ENCODE results near the gene BPIFB6.

Gene BPIFB6

GRCh38 chr20:33071198-33071597 lies 39.8 kb downstream of the BPIFB6 start (continued):
- no peak for TF ChIP-seq ZNF518A (tag by site-specific recombination; conservative IDR thresholded peaks at IDR 0.05; ENCODE audit: low read depth)
- TF ChIP-seq KLF16 (tag by site-specific recombination; IDR thresholded peaks at IDR 0.05) = no peak
- no peak for TF ChIP-seq ZNF324 (tag by site-specific recombination; IDR thresholded peaks at IDR 0.05)
- no peak for TF ChIP-seq ZNF843 (tag by site-specific recombination; IDR thresholded peaks at IDR 0.05)
- TF ChIP-seq ZFP69B (tag by site-specific recombination; IDR thresholded peaks at IDR 0.05) = no peak
- no peak for TF ChIP-seq BCL6B (tag by site-specific recombination; IDR thresholded peaks at IDR 0.05)
- TF ChIP-seq KLF10 (tag by site-specific recombination; IDR thresholded peaks at IDR 0.05) = no peak
- no peak for TF ChIP-seq ZEB2 (tag by site-specific recombination; IDR thresholded peaks at IDR 0.05)
- TF ChIP-seq EGR2 (tag by site-specific recombination; IDR thresholded peaks at IDR 0.05; ENCODE audit: low read depth) = peak; percentile 49; the same call in 1 of the 2 replicates
- TF ChIP-seq ZNF398 (tag by site-specific recombination; IDR thresholded peaks at IDR 0.05) = no peak
- no peak for TF ChIP-seq ZBTB7A (tag by site-specific recombination; IDR thresholded peaks at IDR 0.05; ENCODE audit: low read depth)
- TF ChIP-seq ZNF791 (tag by site-specific recombination; IDR thresholded peaks at IDR 0.05) = no peak
- TF ChIP-seq ZSCAN16 (tag by site-specific recombination; IDR thresholded peaks at IDR 0.05) = no peak

GRCh38 chr20:33072362-33072761 lies 40.9 kb downstream of the BPIFB6 start:
- ChIA-PET CTCF (no interaction called here), POLR2A (no interaction called here)
- H3K4me1 ChIP-seq (ENCODE audit: control insufficient read depth, insufficient read depth, low read length) = no peaks in the 10 kb centered on the region
- no peaks in the 10 kb centered on the region for H3K9me3 ChIP-seq (ENCODE audit: control insufficient read depth, insufficient read depth, low read depth, low read length)
- no peak overlapping the region for H3K4me3 ChIP-seq (ENCODE audit: low read depth, low read length)
- no peaks in the 10 kb centered on the region for H3K36me3 ChIP-seq (ENCODE audit: control insufficient read depth in 2 of 2, insufficient read depth in 1 of 2, low read length in 2 of 2)
- TF ChIP-seq ZNF530 (tag by site-specific recombination; IDR thresholded peaks at IDR 0.05; ENCODE audit: low read depth) (no peak), ZFP3 (tag by site-specific recombination; IDR thresholded peaks at IDR 0.05; ENCODE audit: low read depth) (peak; percentile 75), ZNF621 (tag by site-specific recombination; IDR thresholded peaks at IDR 0.05) (no peak), ZBTB48 (tag by site-specific recombination; IDR thresholded peaks at IDR 0.05) (no peak), ZNF202 (tag by site-specific recombination; IDR thresholded peaks at IDR 0.05; ENCODE audit: borderline replicate concordance) (no peak), AEBP2 (tag by site-specific recombination; IDR thresholded peaks at IDR 0.05; ENCODE audit: borderline replicate concordance) (no peak), ZNF398 (tag by site-specific recombination; IDR thresholded peaks at IDR 0.05) (no peak)
- H3K27ac ChIP-seq (ENCODE audit: extremely low read depth, low read depth, low read length) = no peak overlapping the region
